GM21723 (cell line): ENCODE results near the gene TARDBP.
A peak's percentile ranks its signal among the peaks of the same experiment; 100 is the strongest.
"Not testable (repeated sequence)": the region's sequence is repeated elsewhere in the genome, so short reads cannot be mapped to it uniquely, and the experiment has no call there.

Source experiments
- ATAC-seq: cut with Tn5 transposase; IDR thresholded peaks from one replicate; pipeline ENCODE4 v1.9.1; 2021; ENCODE audit warnings: mild to moderate bottlenecking, moderate library complexity; ENCODE audit not compliant: unreplicated experiment

Gene TARDBP

DNA sequence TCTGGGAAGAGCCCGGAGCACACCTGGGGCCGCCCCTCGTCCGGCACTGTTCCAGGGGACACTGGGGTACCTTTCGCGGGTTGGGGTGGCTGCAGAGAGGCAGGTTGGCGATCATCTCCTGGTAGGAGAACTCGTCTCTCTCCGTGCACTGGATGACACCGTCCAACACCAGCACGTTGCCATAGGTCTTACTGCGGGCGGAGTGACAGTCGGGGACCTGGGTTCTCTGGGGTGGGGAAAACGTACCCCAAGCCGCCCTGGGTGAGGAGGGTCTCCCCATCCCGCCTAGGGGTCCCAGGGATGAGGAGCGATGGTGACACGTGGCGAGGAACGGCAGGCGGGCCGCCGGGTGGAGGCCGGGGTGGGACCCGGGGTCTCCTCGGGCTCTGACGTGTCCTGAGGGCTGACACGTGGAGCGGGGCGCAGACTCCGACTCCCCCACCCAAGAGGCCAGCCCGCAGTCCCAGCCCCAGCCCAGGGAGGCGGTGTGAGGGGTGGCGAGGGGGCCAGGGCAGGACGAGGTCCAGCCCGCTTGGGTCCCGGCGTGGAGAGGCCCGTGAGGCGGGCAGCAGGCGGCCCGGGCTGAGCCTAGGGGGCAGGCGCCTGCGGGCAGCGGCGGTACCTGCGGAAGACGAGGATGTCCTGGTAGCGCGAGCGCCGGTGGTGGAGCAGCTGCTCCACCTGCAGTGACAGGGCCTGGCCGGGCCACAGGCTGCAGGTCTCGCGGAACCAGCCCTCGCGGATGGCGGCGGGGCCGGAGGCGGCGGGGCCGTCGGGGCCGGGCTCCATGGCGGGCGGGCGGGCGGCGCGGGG is 46.9 kb downstream of the TARDBP start:
- peak; percentile 17 for ATAC-seq

DNA sequence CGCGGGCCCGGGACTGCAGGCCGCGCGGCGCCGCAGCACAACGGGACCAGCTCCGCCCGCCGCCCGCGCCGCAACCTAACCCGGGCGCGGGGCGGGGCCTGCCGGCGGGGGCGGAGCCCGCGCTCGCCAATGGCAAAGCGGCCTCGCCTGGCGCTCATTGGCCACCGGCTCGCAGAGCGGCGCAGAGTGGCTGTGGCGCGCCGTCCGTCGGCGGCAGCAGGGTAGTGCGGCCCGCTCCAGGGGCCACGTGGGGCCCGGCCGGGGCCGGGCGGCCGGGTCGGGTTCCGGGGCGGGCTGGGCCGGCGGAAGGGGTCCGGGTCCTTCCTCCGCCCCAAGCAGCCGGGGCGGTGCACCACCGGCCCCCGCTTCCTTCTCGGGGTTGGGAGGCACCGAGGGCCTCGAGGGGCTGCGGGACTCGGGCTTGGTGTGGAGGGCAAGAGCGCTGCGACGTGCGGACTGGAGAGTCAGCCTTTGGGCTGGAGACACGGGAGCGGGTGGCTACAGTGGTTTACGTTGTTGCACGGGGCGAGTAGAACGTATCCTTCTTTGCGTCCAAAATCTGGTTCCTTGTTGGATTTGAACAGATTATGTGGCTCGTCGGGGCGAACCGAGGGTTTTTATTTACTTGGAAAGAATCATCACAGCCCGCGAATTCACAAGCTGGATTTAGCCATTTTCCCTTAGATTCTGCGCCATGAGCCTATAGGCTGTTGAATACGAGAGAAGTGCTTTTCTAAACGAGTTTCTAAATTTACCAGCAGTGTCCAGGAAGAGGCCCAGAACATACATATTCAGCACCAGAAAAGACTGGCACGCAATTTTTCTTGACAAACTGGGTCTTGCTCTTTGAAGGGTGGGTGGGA is 47.7 kb downstream of the TARDBP start, which contains the start of gene SRM:
Gene SRM (minus strand): TSS at position 51 of the 863 bp plus-strand sequence. CDS start 75 bp downstream, outside the sequence.
- peak; percentile 85 for ATAC-seq

DNA sequence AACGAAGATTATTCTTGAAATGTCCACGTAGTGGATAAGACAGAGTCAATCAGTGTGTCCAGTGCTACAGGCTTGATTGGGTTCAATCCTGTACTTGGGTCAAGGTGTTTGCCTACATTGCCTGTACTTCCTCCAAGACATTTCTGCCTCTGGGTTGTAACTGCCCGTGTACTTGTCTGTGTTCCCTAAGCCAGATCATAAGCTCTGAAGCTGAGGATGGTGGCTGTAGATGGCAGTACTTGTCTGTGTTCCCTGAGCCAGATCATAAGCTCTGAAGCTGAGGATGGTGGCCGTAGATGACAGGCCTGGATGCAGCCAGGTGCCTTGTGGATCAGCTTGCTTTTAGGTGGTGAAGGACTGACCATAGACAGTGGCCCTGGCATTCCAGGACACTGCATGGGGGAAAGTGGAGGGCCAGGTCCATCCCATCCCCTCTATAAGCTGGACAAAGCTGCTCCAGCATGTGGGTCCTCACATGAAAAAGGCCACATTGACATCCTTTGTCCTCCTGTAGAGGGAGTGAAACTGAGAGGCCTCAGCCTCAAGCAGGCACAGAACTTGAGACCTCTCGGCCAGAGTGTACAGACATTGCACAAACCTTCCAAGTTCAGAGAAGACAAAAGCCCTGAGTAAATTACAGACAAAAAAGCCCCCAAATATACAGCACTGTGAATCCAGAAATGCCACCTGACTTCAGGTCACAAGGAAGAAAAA is 49.4 kb downstream of the TARDBP start:
- no peak for ATAC-seq

DNA sequence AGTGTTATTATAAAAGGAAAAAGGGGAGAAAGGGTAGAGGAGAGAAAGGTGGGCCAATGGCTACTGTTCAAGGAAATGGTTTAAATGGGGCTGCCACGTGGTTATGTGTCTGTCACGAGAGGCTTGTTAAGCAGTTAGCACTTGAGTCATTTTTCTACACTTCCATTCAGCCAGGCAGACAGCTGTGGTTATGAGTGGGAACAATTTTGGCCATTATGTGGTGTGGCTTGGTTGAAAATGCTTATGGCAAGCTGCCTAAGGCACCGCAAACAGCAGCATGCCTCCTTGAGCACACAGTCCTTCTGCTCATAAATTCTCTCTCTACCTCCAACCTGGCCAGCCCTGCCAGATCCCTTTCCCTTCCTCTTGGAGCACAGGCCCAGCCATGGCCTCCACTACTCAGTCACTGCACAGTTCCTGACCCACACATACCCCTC is 50.5 kb downstream of the TARDBP start:
- no peak for ATAC-seq

DNA sequence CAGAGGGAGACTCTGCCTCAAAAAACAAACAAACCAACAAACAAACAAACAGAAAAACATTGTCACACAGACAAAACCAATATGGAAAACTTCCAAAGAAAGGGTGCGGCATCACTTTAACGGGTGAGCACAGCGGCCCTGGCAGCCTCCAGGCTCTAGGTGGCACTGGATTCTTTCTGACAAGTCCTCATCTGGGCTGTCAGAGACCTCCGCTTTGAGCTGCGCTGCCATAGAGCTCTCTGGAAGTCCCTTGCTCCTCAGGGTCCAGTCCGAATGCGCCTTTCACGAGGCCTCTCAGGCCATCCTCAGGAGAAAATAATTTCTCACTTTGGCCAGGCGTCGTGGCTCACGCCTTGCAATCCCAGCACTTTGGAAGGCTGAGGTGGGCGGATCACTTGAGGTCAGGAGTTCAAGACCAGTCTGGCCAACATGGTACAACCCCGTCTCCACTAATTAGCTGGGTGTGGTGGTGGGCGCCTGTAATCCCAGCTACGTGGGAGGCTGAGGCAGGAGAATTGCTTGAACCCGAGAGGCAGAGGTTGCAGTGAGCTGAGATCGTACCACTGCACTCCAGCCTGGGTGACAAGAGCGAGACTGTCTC is 51.6 kb downstream of the TARDBP start:
- ATAC-seq, result not testable (repeated sequence)

DNA sequence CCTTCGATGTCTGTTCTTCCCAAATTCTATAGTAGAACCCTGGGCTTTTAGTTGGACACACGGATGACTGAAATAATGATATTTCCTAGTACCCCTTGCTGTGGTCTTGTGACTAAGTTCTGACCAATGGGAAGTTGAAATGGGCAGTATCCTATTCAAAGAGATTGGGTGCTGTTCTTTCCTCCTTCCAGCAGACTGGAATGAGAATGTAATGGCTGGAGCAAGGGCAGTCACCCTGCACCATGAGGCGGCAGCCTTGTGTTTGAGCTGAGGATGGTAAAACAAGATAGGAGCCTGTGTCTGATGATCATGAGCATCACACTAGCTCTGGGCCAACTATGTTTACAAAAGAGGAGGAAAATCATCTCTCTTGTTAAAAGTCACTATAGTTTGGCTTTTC is 52.5 kb downstream of the TARDBP start:
- ATAC-seq, result no peak

DNA sequence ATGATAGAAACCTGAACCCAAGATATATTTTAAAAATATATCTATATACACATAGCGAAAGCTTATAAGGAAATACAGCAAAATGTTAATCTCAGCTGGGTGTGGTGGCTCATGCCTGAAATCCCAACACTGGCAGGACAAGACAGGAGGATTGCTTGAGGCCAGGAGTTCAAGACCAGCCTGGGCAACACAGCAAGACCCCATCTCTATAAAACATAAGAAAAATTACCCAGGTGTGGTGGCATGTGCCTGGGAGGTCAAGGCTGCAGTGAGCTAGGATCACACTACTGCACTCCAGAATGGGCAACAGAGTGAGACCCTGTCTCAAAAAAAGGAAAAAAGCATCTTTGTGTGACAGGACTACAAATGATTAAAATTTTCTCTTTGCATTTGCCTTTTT is 53.3 kb downstream of the TARDBP start:
- no peak for ATAC-seq

DNA sequence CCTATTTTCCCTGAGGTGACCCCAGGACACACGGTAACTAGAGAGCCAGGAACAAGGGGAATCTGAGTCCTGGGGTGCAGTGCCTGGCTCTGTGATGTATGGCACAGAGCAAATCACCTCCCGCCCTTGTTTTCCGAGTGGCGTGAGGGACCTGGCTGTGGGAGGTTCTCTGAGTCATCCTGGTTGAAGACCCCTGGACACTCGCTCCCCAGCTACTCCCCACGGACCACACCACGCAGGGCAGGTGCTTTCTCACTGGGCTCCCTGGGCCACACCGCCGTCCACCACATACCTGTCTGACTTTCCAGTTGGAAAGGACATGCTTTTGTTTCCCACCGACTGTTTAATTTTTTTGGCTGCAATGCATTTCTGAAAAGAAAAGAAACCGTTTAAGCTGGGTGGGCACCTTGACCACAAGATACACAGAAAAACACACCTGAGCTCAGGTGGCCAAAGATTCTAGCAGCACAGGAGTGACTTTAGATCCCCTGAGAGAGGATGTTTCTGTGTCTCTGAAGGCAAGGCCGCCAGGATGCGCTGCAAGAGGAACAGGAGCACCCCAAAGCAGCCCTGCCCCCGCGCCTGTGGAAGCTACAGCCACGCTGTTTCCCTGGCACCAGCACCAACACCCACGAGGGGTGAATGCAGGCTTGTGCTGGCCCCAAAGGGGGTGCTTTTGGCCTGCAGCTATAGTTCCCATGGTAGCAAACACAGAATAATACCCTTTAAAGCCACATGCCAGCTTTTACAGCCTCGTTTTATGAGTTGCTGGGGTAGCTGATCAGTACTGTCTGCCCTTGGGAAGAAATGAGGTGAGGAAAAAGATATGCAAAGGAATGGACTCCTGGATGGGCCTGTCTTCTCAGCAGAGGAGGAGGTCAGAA is 55.5 kb downstream of the TARDBP start:
- no peak for ATAC-seq

DNA sequence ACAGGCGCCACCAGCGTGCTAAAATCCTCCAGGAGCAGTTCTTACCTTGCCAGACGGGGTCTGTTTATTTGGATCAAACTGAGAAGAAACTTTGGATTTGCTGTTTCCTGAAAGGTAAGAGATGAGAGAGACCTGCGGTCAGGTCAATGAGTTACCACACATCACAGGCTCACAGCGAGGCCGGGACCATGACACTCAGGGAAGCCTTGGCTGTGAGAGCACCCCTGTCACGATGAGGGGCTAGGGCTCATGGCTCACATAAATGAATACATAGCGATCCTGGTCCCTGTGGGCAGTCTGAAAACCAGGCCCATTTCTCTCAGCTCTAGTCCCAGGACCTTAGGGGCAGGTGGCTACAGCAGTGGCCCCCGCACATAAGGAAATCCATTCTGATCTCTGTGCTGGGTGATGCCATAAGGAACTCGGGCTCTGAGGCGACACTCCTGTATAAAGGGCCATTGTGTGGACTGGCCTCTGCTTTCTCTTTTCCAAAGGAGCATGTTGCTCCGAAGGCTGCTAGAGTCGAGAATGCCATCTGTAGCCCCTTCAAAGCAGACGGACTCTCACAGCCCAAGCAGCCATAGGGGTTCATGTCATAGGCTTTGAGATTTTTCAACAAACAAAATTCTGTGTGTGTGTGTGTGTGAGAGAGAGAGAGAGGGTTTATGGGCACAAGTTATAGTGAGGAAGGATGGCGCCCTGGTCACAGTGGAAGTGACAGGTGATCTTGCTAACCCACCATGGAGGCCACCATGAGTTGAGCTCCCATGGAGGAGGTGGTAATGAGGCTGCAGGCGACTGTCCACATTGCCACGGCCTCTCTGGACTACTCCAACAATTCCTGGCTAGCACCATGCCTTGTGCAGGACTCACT is 56.4 kb downstream of the TARDBP start:
- no peak for ATAC-seq

DNA sequence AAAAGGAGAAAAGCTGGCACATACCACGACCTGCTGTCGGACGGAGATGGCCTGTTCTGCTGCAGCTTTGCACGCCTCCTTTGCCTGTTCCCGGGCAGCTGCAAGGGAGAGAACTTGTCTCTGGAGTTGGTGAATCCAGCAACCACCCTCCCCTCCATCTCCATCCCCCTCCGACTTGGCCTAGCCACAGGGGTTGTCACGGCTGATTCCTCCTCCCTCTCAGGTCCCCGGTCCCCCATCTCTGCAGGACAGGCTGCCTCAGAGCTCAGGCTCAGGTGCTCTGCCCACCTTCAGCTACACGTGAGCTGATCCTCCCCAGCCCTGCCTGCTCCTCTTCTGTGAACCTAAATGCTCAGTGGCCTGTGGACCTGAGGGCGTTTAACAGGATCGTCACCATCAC is 58.4 kb downstream of the TARDBP start:
- ATAC-seq, result no peak

DNA sequence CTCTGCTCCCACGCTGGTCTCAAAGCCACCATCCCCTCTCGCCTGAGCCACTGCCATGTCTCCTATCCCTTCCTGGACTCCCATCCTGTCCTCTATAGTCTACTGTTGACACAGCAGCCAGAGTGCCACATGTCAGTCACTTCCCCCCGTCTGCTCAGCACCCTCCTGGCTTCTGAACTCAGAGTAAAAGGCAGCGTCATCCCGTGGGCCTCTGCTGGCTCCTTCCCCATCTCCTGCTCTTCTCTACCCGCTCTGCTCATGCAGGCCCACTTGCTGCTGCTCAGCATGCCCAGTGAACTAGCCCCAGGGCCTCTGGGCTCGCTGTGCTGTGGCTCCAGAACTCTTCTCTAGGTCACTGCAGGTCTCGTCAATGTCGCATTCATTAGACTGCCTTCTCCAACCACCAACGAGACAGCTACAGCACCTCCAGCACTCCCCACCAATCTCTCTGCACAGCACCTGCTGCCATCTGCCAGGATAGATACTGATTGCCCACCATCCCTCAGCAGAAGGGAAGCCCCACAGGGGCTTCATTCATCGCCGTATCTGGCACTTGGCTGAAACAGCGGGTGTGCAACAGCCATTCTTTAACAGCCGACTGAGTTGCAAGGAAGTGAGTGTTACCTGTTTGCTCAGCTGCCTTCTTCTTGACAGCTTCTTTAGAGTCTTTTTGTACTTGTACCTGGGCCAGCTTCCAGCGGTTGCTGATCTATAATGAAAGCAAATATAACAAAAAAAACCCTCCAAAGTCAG is 59.2 kb downstream of the TARDBP start:
- ATAC-seq, result no peak

DNA sequence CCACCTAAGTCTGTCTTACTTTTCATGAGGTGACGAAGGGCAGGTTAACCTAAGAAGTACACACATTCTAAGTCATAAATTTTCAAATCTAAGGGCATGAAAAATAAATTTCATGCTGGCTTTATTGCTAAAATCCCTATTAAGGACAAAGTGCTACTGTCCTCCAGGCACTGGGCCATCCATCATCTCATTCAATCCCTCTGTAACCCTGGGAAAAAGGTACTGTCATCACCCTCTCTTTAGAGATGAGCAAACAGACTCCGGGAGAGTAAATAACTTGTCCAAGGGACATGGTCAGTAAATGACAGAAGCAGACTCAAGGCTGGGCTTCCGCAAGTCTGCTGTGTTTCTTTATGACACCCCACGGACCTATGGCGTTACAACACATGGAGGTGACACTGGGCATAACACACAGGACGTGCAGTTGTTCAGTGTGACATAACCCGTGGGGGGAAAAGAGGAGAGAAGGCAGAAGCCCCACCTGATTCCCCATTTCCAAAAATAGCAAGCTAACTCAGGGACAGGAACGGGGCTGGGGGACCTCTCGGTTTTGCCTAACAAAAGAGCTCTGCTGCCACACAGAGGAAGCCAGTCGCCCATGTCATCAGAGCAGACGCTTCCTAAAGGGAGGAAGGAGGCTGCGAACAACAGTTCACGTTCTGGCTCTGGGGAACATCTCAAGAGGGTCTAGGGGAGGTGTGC is 59.9 kb downstream of the TARDBP start:
- no peak for ATAC-seq

DNA sequence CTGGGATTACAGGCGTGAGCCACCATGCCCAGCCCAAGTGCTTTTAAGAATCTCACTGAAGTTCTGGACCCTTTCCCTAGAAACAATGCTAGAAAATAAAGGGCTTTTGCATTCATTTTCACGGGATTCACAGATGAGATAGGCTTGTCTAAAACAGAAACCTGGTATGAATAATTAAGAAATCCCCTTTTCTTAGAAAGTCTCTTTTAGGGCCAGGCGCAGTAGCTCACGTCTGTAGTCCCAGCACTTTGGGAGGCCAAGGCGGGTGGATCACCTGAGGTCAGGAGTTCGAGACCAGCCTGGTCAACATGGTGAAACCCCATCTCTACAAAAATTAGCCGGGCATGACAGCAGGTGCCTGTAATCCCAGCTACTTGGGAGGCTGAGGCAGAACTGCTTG is 60.9 kb downstream of the TARDBP start:
- ATAC-seq, result not testable (repeated sequence)
